NCI-H748 (cell line): ENCODE measurements around the gene IL21.
"Not testable (repeated sequence)": the region's sequence is repeated elsewhere in the genome, so short reads cannot be mapped to it uniquely, and the experiment has no call there.

Experiments used
- DNase-seq: peaks from one replicate; lab custom pipeline; 2025; ENCODE audit not compliant: unreplicated experiment; lab: John Stamatoyannopoulos, UW

The IL21 gene

GRCh38 chr4:122583906-122584305 lies 37.0 kb downstream of the IL21 start:
- DNase-seq = no peak

- peak; percentile 41 for DNase-seq
Observed at GRCh38 chr4:122577808-122578781, 42.8 kb downstream of the IL21 start.

GRCh38 chr4:122577189-122577553 lies 43.7 kb downstream of the IL21 start:
- DNase-seq = no peak

- peak; percentile 41 for DNase-seq
Observed at GRCh38 chr4:122576261-122577188, 44.3 kb downstream of the IL21 start.

GRCh38 chr4:122574347-122574746 lies 46.5 kb downstream of the IL21 start:
- DNase-seq = not testable (repeated sequence)

- no peak for DNase-seq
Observed at GRCh38 chr4:122562449-122562848, 58.4 kb downstream of the IL21 start.
